ENCODE data around the gene ASCL5.

The ASCL5 gene

GRCh38 chr1:201109651-201110050 lies 17.3 kb downstream of the ASCL5 start:
- no peak for DNase-seq

- DNase-seq = no peak
These were observed 18.4 kb downstream of the ASCL5 start for GRCh38 chr1:201108614-201109013.

- no peak for DNase-seq
These were observed 21.3 kb downstream of the ASCL5 start for GRCh38 chr1:201105688-201106087.

GRCh38 chr1:201104141-201104540 lies 22.8 kb downstream of the ASCL5 start:
- no peak for DNase-seq

GRCh38 chr1:201103666-201104065 lies 23.3 kb downstream of the ASCL5 start:
- DNase-seq = no peak

GRCh38 chr1:201100169-201100930 lies 26.6 kb downstream of the ASCL5 start:
- no peak for DNase-seq

DNA sequence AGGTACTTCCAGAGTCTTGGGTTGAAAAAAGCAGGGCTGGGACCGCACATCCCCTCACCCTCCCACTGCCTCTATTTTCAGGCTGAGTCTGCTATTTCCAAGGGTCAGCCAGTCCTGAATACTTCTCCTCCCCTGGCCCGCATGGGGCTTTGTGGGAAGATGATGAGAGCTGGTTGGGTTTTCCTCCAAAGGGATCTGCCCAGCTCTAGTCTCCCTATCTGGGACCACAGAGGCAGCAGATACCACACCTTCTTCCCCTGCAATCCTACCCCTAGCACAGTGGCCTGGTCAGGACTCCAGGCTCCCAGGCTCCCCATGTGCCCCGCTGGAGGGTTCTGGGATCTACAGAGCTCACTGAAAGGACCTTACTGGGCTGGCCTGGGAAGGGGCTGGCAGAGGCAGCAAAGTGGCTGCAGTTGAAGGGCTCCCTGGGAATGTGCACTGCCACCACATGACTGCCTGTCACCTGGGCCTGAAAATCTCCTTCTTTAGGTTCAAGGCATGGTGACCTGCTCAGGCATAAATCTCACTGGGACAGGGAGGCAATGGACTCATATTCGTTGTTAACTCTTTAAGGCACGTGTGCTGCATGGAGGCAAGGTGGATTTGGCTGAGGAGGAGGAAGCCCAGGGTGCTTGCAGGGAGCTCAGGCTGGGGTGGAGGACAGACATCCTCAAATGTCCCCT lies 27.8 kb downstream of the ASCL5 start:
- DNase-seq = no peak

- no peak for DNase-seq
These were observed 29.8 kb downstream of the ASCL5 start for GRCh38 chr1:201096977-201097856.

- DNase-seq = no peak
These were observed 30.9 kb downstream of the ASCL5 start for GRCh38 chr1:201096041-201096461.

GRCh38 chr1:201095581-201095980 lies 31.4 kb downstream of the ASCL5 start:
- DNase-seq = no peak

DNA sequence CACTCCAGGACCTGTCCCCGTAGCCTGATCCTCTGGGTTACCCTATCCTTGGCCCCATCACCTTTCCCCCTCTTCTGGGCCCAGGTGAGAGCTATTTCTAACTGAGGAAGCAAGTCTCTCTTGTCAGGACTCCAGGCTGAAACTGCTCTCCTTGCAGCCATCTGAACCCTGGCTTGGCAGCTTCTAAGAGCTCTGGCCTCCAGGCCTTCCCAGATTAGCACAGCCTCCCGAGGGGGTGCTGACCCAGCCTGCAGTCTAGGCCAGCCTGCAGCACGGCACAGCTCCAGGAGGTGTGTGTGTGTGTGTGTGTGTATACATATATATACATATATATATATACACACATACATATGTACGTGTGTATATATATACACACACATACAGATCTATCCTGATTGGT lies 32.2 kb downstream of the ASCL5 start:
- DNase-seq = no peak

GRCh38 chr1:201093962-201094361 lies 33.0 kb downstream of the ASCL5 start:
- no peak for DNase-seq

DNA sequence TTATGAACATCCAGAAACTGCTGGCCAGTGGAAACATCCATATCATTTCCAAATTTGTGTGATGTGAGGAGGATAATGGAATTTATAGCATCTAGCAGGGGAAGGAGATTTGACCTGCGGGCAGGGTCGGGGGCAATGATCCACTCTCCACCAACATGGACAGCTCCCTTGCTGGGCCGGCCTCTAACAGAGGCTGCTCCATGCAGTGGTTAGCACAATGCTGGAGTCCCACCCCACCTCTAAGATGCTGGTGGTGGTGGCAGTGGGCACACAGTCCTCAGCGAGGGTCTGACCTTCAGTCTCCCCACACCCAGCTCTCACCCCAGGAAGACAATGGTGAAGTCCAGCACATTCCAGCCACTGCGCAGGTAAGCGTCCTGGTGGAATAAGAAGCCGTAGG lies 33.4 kb downstream of the ASCL5 start:
- DNase-seq = no peak

DNA sequence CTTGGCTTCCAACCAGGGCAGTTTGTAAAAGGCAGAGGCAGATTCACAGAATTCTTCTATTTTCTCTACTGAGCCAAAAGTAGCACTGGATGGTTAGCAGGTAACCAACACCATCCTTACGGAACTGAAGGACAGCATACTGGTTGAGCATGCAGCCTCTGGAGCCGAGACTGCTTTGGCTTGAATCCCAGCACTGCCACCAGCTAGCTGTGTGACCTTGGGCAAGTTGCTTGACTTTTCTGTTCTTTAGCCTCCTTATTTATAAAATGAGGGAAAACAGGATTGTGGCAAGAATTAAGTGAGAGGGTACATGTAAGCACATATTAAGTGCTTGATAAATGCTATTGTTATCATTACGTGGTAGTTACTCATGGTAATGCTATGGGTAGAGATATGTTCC lies 34.2 kb downstream of the ASCL5 start:
- no peak for DNase-seq

DNA sequence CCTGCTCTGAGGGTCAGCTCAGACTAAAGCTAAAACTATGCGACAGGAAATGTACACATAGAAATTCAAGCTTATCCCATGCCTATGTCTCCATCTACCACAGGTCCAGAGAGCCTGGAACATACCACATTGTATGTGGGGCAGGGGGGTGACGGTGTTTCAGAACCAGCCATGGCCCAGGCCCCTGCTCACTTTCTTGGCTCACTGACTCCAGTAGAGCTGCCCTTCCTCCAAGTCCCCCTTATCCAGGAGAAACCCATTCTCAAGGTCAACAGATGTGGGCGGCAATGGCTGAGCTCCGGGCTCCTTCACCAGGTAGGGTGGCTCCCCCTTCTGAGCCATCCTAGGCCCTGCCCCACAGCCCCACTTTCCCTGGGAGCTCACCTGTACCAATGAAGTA lies 35.7 kb downstream of the ASCL5 start:
- DNase-seq = no peak

- DNase-seq = no peak
These were observed 36.4 kb downstream of the ASCL5 start for GRCh38 chr1:201090541-201090940.

GRCh38 chr1:201089596-201089995 lies 37.4 kb downstream of the ASCL5 start:
- no peak for DNase-seq

DNA sequence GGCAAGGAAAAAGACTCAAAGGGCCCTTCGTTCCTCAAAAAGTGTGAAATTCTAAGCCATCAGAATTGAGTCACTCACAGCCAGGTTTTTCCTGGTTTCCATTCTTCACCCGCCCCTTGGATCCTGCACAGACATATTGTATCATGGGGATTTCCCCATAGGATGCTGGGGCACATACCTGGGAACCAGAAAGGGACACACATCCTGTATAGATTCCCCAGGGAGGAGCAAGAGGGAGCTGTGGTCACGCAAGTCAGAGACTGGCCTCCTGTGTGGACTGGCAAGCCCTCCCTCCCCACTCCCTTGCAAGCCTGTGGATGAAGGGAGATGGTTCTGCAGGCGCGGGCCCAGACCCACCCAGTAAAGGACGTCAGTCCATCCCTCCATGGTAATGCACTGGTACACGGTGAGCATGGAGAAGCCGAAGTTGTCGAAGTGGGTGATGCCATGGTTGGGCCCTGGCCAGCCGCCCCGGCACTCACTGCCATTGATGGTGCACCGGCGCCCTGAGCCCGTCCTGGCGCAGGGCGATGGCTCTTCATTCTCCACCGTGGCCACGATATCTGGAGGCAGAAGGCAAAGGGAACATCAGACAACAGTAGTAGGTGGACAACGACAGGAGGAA lies 38.0 kb downstream of the ASCL5 start:
- no peak for DNase-seq

DNA sequence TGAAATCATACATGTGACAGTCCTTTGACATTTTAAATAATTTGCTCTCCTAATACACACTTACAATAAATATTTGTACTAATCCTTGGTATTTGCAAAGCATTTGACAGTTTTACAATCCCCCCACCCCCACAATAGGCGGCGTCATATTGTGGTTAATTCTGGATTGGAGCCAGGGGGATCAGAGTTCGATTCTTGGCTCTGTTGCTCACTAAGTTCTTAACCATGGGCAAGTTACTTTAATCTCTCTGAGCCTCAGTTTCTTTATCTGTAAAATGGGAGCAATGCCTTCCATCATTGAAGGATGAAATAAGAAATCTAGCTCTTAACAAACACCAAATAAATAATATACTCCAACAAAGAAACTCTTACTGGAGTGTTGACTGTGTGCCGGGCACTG lies 38.6 kb downstream of the ASCL5 start:
- DNase-seq = no peak

DNA sequence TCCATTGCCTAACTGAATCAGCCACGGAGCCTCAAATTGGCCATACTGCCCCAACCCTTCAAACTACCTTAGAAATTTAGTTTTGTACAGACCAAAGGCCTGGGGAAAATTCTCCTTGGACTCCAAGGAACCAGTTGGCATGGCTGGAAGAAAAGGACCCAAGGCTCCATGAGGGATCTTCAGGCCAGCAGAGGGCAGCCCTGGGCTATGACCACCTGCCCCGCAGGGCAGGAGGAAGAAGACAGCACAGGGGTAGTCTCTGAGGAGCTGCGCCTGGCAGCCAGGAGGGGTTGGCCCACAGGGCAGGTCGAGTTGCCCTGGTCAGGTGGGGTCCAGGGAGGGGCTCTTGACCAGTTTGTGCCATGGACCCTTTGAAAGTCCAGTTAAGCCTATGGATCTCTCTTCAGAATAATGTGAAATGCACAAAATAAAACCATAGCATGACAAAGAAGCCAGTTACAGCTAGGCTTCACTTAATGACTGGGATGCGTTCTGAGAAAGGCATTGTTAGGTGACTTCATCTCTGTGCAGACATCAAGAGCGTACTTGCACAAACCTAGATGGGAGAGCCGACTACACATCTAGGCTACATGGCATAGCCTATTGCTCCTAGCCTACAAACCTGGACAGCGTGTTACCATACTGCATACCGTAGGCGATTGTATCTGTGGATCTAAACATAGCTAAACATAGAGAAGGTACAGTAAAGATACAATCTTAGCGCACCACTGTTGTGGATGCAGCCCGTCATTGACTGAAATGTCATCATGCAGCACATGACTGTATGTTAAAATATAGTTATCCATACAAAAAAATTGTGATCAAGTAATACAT lies 40.9 kb downstream of the ASCL5 start:
- peak; percentile 30 for DNase-seq

GRCh38 chr1:201084295-201084694 lies 42.7 kb downstream of the ASCL5 start:
- no peak for DNase-seq

DNA sequence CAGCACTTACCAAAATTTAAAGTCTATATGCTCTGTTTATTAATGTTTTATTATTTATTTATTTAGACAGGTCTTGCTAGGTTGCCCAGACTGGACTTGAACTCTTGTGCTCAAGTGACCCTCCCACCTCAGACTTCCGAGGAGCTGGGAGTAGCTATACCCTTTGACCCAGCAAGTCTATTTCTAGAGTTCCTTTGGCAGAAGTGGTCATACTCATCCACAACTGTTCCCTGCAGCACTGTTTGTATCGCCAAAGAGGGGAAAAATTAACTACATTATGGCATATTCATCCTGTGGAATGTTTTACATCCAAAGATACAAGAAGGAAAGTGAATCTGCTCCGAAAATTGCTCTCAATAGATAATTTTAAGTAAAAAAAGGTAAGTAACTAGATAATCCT lies 43.2 kb downstream of the ASCL5 start:
- DNase-seq = no peak

Data from CD4-positive, alpha-beta T cell treated with Interleukin-21 for 1 hour (primary cell).